GM19193 (cell line): ENCODE data around the gene KCNMA1.

Experiments
- POLR2A ChIP-seq: IDR thresholded peaks from 4 replicates; pipeline ENCODE4 v1.6.1; 2011; ENCODE audit not compliant: insufficient read depth, insufficient read length; ENCODE audit errors: extremely low read depth

The KCNMA1 gene

GRCh38 chr10:76969366-76969948 is 668.2 kb downstream of the KCNMA1 start:
- TF ChIP-seq POLR2A = no peak

DNA sequence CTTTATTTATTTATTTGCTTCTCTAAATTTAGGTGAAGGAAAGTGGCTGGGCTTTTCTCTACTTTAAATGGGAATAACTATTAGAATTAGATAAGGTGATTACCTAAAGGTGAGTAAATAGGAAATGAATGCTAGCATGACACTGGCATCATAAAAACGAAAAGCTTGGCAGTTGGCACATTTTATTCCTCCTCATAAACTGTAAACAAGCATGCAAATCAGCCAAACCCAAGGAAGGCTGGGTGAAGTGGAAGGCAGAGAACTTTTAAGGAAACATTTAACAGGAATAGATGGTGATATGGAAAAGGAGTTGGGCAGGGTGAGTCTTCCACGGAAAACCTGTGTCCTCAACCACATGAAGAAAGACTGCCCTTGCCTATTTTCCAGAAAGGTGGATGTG is 669.1 kb downstream of the KCNMA1 start:
- no peak for TF ChIP-seq POLR2A

DNA sequence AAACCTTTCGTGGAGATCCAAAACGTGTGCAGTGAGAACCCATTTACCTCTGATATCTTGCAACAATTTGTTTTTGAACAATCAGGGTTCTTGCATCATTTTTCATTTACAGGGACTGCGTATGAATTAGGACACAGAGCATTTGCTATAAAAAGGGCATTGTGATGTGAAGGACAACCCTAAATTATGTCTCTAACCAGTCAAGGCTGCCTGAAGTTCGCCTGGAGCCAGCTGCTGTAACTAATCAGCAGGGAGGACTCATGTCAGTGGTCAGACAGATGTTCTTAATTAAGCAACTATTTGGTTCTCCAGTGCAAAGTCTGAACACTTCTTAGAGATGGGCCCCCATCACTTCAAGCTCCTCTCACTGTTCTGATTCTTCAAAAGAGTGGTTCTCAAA is 674.8 kb downstream of the KCNMA1 start:
- no peak for TF ChIP-seq POLR2A

- no peak for TF ChIP-seq POLR2A
Observed at GRCh38 chr10:76961841-76962240, 675.8 kb downstream of the KCNMA1 start.

DNA sequence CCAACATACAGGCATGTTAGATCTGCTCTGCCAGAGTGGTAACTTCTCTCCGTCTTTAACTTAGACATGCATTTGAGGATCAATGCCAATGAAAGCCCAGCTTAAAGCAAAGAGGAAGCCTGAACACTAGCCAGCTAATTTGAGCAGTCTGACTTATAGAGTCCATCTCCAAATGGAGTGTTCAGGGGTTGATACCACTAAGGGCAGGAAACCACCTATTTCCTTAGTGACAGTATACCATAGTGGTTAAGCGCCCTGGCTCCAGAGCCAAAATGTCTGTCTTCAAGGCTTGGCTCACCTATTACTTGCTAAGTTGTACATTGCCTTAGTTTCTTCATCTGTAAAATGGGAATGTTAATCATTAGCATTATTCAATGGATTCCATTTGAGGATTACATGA is 678.5 kb downstream of the KCNMA1 start:
- TF ChIP-seq POLR2A = no peak

GRCh38 chr10:76954838-76955237 is 682.8 kb downstream of the KCNMA1 start:
- TF ChIP-seq POLR2A = no peak

GRCh38 chr10:76950354-76950753 is 687.3 kb downstream of the KCNMA1 start:
- TF ChIP-seq POLR2A = no peak

- TF ChIP-seq POLR2A = no peak
Observed at GRCh38 chr10:76946270-76946669, 691.3 kb downstream of the KCNMA1 start.

GRCh38 chr10:76945166-76945565 is 692.4 kb downstream of the KCNMA1 start:
- no peak for TF ChIP-seq POLR2A

DNA sequence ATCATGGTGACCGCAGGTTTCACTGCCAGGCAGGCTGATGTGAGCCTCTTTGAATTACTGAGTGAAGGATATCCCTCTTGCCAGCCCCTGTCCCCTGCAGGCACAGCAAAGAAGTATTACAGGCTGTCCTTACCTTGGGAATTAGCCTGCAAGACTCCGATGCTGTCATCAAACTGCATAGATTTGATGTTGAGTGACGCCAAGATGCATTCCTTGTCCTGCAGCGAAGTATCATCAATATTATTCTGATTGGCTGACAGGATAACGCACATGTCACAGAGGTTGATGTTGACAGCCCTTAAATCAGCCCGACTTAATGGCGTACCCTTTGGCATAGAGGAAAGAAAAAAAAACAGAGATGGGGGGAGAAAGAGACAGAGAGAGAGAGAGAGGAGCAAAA is 693.0 kb downstream of the KCNMA1 start:
- TF ChIP-seq POLR2A = no peak

GRCh38 chr10:76942628-76943416 is 694.8 kb downstream of the KCNMA1 start:
- no peak for TF ChIP-seq POLR2A

GRCh38 chr10:76939933-76940468 is 697.6 kb downstream of the KCNMA1 start:
- no peak for TF ChIP-seq POLR2A

- no peak for TF ChIP-seq POLR2A
Observed at GRCh38 chr10:76937181-76937600, 700.4 kb downstream of the KCNMA1 start.

DNA sequence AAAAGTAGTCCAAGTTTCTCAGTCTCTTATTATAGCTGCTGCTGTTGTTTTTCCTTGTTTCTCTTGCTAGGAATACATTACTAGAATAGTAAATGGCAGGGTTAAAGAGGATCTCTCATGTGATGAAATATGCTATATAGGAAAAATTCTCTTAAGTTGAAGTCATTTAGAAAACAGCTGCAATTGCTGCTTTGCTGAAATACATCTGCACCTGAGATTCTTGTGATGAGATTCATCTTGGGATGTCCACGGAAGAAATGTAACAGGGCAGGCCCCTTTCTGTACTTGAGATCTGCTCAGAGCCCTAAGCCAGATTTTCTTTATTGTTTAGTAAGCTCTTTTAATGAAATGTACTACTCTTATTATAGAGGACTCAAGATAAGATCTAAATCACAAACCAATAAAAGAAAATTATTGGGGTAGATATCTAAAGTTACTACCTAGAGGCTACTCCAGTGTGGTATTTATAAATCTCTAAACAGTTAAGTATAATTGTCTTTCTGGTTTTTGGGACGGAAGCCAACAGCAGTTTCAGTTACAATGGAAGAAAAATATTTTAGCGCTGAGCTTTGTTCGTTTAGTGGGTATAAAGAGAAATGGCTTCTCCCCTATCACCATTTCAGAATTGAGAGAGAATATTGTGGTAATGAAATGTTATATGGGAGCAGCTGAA is 701.5 kb downstream of the KCNMA1 start:
- TF ChIP-seq POLR2A = no peak

- no peak for TF ChIP-seq POLR2A
Observed at GRCh38 chr10:76928565-76928964, 709.0 kb downstream of the KCNMA1 start.
